Measurements from ENCODE around the gene SLC25A20.

SLC25A20 gene

DNA sequence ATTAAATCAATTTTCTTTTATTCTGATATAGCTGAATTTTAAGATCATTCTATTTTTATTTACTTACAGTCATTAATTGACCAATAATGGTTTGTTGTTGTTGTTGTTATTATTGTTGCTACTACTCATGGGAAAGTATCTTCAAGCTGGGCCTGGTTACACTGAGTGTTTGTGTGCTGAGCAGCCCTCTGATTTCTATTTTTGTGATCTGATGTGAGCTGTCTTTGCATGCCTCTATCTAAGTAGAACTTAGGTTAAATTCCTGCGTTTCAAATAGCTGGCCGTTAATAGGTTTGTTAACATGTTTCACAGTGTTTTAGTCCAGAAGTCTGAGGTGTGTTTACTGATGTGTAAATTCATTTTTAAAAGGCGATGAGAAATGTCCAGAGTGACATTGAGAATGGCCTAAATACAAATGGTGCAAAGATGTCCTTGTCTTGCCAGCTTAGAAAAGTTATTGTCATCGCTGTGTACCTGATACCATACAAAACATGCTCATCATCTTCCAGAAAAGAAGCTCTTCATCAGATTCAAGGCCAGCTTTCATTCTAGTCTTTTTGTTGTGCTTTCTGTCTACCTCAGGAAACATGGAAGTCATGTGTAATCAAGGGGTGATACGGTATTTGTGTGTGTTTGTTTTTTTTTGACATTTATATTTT is 35.8 kb upstream of the SLC25A20 start:
- Histone ChIP-seq H3K4me1 (ENCODE audit: insufficient read depth, low read length) (no peaks in the 10 kb centered on the region), H3K4me2 (ENCODE audit: insufficient read depth, low read length) (no peak overlapping the region), H3K4me3 (ENCODE audit: low read depth in 1 of 2, low read length in 2 of 2) (no peak overlapping the region), H3K36me3 (ENCODE audit: insufficient read depth, low read length) (peaks cover 55% of the 10 kb centered on the region), H3K9ac (ENCODE audit: low read depth, low read length) (no peak overlapping the region), H4K20me1 (ENCODE audit: insufficient read depth, low read length) (peaks cover 41% of the 10 kb centered on the region; the same call in 1 of the 2 replicates), H2AFZ (ENCODE audit: low read depth, low read length) (no peak overlapping the region), H3K79me2 (ENCODE audit: insufficient read depth, low read length) (peaks cover 87% of the 10 kb centered on the region), H3K9me3 (ENCODE audit: insufficient read depth, low read length, severe bottlenecking) (no peaks in the 10 kb centered on the region), H3K27me3 (ENCODE audit: insufficient read depth, low read length, poor library complexity) (no peaks in the 10 kb centered on the region), H3K27ac (ENCODE audit: low read length) (no peak overlapping the region)
- TF ChIP-seq, protein P1, sequence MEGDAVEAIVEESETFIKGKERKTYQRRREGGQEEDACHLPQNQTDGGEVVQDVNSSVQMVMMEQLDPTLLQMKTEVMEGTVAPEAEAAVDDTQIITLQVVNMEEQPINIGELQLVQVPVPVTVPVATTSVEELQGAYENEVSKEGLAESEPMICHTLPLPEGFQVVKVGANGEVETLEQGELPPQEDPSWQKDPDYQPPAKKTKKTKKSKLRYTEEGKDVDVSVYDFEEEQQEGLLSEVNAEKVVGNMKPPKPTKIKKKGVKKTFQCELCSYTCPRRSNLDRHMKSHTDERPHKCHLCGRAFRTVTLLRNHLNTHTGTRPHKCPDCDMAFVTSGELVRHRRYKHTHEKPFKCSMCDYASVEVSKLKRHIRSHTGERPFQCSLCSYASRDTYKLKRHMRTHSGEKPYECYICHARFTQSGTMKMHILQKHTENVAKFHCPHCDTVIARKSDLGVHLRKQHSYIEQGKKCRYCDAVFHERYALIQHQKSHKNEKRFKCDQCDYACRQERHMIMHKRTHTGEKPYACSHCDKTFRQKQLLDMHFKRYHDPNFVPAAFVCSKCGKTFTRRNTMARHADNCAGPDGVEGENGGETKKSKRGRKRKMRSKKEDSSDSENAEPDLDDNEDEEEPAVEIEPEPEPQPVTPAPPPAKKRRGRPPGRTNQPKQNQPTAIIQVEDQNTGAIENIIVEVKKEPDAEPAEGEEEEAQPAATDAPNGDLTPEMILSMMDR (IDR thresholded peaks at IDR 0.05; ENCODE audit: borderline replicate concordance, extremely low read depth, low read length, poor library complexity, severe bottlenecking), result no peak
- TF ChIP-seq EZH2 (IDR thresholded peaks at IDR 0.05; ENCODE audit: borderline replicate concordance, low read depth, low read length, severe bottlenecking), result no peak
- ATAC-seq (ENCODE audit: insufficient read depth, low read depth), result no peak
- DNase-seq, result no peak

- ATAC-seq (ENCODE audit: insufficient read depth, low read depth), result no peak
- no peaks in the 10 kb centered on the region for H3K27me3 ChIP-seq (ENCODE audit: insufficient read depth, low read length, poor library complexity)
- H3K36me3 ChIP-seq (ENCODE audit: insufficient read depth, low read length), result peaks cover 73% of the 10 kb centered on the region
- H3K9me3 ChIP-seq (ENCODE audit: insufficient read depth, low read length, severe bottlenecking), result no peaks in the 10 kb centered on the region
- H3K79me2 ChIP-seq (ENCODE audit: insufficient read depth, low read length), result peaks cover 96% of the 10 kb centered on the region
- H3K27ac ChIP-seq (ENCODE audit: low read length), result no peak overlapping the region
- H4K20me1 ChIP-seq (ENCODE audit: insufficient read depth, low read length), result peaks cover 59% of the 10 kb centered on the region; the same call in 1 of the 2 replicates
- no peak overlapping the region for H3K4me2 ChIP-seq (ENCODE audit: insufficient read depth, low read length)
- no peak overlapping the region for H3K9ac ChIP-seq (ENCODE audit: low read depth, low read length)
- H2AFZ ChIP-seq (ENCODE audit: low read depth, low read length), result no peak overlapping the region
- TF ChIP-seq, protein P1 (IDR thresholded peaks at IDR 0.05; ENCODE audit: borderline replicate concordance, extremely low read depth, low read length, poor library complexity, severe bottlenecking), result no peak
- no peak for TF ChIP-seq EZH2 (IDR thresholded peaks at IDR 0.05; ENCODE audit: borderline replicate concordance, low read depth, low read length, severe bottlenecking)
- no peak overlapping the region for H3K4me3 ChIP-seq (ENCODE audit: low read depth in 1 of 2, low read length in 2 of 2)
- H3K4me1 ChIP-seq (ENCODE audit: insufficient read depth, low read length), result peaks cover 6% of the 10 kb centered on the region; the same call in 1 of the 2 replicates
- DNase-seq, result no peak
Measured at GRCh38 chr3:48931944-48932580, 33.4 kb upstream of the SLC25A20 start.

DNA sequence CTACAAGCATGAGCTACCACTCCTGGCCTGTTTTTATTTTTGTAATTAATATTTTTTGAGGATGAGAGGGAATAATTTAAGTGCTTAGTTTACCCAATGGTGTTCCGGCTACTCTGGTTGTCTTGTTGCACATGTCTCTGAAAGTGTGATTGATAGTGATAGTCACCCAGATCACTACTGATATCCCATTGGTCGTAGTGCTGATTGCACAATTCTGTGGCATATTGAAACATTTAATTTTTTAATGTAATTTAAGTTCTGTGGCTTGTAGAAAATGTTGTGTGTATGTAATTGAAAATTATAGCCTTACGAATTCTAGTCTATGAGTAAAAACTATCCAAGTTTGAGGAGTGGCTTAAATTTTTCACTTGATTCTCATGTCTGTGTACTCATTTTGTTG is 31.9 kb upstream of the SLC25A20 start:
- Histone ChIP-seq H3K9me3 (ENCODE audit: insufficient read depth, low read length, severe bottlenecking) (no peaks in the 10 kb centered on the region), H3K4me2 (ENCODE audit: insufficient read depth, low read length) (no peak overlapping the region), H4K20me1 (ENCODE audit: insufficient read depth, low read length) (peaks cover 60% of the 10 kb centered on the region; the same call in 1 of the 2 replicates), H2AFZ (ENCODE audit: low read depth, low read length) (no peak overlapping the region), H3K9ac (ENCODE audit: low read depth, low read length) (no peak overlapping the region), H3K4me3 (ENCODE audit: low read depth in 1 of 2, low read length in 2 of 2) (no peak overlapping the region), H3K36me3 (ENCODE audit: insufficient read depth, low read length) (peaks cover 85% of the 10 kb centered on the region), H3K79me2 (ENCODE audit: insufficient read depth, low read length) (peaks cover 98% of the 10 kb centered on the region), H3K4me1 (ENCODE audit: insufficient read depth, low read length) (peaks cover 6% of the 10 kb centered on the region; the same call in 1 of the 2 replicates), H3K27ac (ENCODE audit: low read length) (no peak overlapping the region), H3K27me3 (ENCODE audit: insufficient read depth, low read length, poor library complexity) (no peaks in the 10 kb centered on the region)
- no peak for ATAC-seq (ENCODE audit: insufficient read depth, low read depth)
- TF ChIP-seq EZH2 (IDR thresholded peaks at IDR 0.05; ENCODE audit: borderline replicate concordance, low read depth, low read length, severe bottlenecking), result no peak
- TF ChIP-seq, protein P1 (IDR thresholded peaks at IDR 0.05; ENCODE audit: borderline replicate concordance, extremely low read depth, low read length, poor library complexity, severe bottlenecking), result no peak
- no peak for DNase-seq

Measured in DND-41 (cell line).